HEK293 (cell line): ENCODE measurements around the gene ZBTB20.

ENCODE experiments used
- BCL11A ChIP-seq: fragments of 450-650 bp; formaldehyde crosslinking; IDR thresholded peaks from 2 replicates; pipeline ENCODE4 v1.5.1; 2016; ENCODE audit warnings: low read depth, missing biosample characterization, missing genetic modification characterization
- CTCF ChIP-seq: fragments of 450-650 bp; formaldehyde crosslinking; IDR thresholded peaks from 2 replicates; pipeline ENCODE4 v1.5.1; 2016; ENCODE audit warnings: missing biosample characterization, missing genetic modification characterization
- PRDM1 ChIP-seq: fragments of 450-650 bp; formaldehyde crosslinking; IDR thresholded peaks from 2 replicates; pipeline ENCODE4; 2016; ENCODE audit warnings: missing biosample characterization, missing genetic modification characterization
- YY2 ChIP-seq: fragments of 450-650 bp; formaldehyde crosslinking; IDR thresholded peaks from 2 replicates; pipeline ENCODE4 v1.5.1; 2016; ENCODE audit warnings: missing biosample characterization, missing genetic modification characterization
- ZBTB17 ChIP-seq: fragments of 450-650 bp; formaldehyde crosslinking; IDR thresholded peaks from 2 replicates; pipeline ENCODE4 v1.5.1; 2016; ENCODE audit warnings: missing biosample characterization, missing genetic modification characterization
- ZBTB7A ChIP-seq: fragments of 450-650 bp; formaldehyde crosslinking; IDR thresholded peaks from 2 replicates; pipeline ENCODE4 v1.5.1; 2016; ENCODE audit warnings: low read depth, missing biosample characterization, missing genetic modification characterization
- ZNF350 ChIP-seq: fragments of 450-650 bp; formaldehyde crosslinking; IDR thresholded peaks from 2 replicates; pipeline ENCODE4 v1.5.0; 2017; ENCODE audit warnings: missing biosample characterization, mild to moderate bottlenecking, missing genetic modification characterization
- ZNF416 ChIP-seq: fragments of 450-650 bp; formaldehyde crosslinking; IDR thresholded peaks from 2 replicates; pipeline ENCODE4 v1.5.1; 2016; ENCODE audit warnings: missing biosample characterization, missing genetic modification characterization
- TF ChIP-seq, protein P1 (sequence below): fragments of 450-650 bp; formaldehyde crosslinking; IDR thresholded peaks from 2 replicates; pipeline ENCODE4 v1.5.1; 2016; ENCODE audit warnings: missing biosample characterization, missing genetic modification characterization, low read depth

GRCh38 chr3:114804099-114804498 is 343.0 kb downstream of the ZBTB20 start:
- TF ChIP-seq ZBTB7A (tag by site-specific recombination) (no peak), CTCF (tag by site-specific recombination) (no peak), ZNF416 (no peak), ZBTB17 (no peak), ZNF350 (no peak), BCL11A (tag by site-specific recombination) (no peak), PRDM1 (tag by site-specific recombination) (no peak), YY2 (tag by site-specific recombination) (no peak)
- TF ChIP-seq, protein P1, sequence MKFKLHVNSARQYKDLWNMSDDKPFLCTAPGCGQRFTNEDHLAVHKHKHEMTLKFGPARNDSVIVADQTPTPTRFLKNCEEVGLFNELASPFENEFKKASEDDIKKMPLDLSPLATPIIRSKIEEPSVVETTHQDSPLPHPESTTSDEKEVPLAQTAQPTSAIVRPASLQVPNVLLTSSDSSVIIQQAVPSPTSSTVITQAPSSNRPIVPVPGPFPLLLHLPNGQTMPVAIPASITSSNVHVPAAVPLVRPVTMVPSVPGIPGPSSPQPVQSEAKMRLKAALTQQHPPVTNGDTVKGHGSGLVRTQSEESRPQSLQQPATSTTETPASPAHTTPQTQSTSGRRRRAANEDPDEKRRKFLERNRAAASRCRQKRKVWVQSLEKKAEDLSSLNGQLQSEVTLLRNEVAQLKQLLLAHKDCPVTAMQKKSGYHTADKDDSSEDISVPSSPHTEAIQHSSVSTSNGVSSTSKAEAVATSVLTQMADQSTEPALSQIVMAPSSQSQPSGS, result no peak
